Ovary (tissue), 9 donors: ENCODE results near the gene CKM. TPM values are rescaled to one million over a fixed set of nuclear protein-coding genes. Genes with fewer than 3 reads are reported as not detected.

Experiments used
- DNase-seq, 5 donors: peaks; one replicate each; pipeline ENCODE4 v3.0.0-alpha.2; 2019 to 2020
- H3K27ac ChIP-seq, 2 donors: fragments of 200-600 bp; one replicate each; pipeline versions ENCODE4 v1.5.1 to v1.8.0; 2019 to 2022
- H3K27me3 ChIP-seq: fragments of 200-600 bp; one replicate; pipeline ENCODE4 v1.8.0; 2022
- H3K36me3 ChIP-seq: fragments of 200-600 bp; sonication (generic); one replicate; pipeline ENCODE4 v1.5.1; 2019
- H3K4me1 ChIP-seq: one replicate; pipeline ENCODE4 v1.8.1; 2013; ENCODE audit warnings: mild to moderate bottlenecking, moderate library complexity; ENCODE audit not compliant: insufficient read depth
- H3K4me3 ChIP-seq: fragments of 200-600 bp; sonication (generic); one replicate; pipeline ENCODE4 v1.5.1; 2017
- H3K9me3 ChIP-seq, 2 donors: fragments of 200-600 bp in 1 of 2; sonication (generic) in 1 of 2; one replicate each; pipeline versions ENCODE4 v1.5.1 to v1.8.1; 2013 to 2019; ENCODE audit warnings: mild to moderate bottlenecking in 1 of 2, moderate library complexity in 1 of 2
- CTCF ChIP-seq, 3 donors: fragments of 450-650 bp in 2 of 3; fragments of 200-600 bp in 1 of 3; IDR thresholded peaks; one replicate each; pipeline versions ENCODE4 v1.5.1 to v1.8.0; 2016 to 2022; ENCODE audit warnings: antibody characterized with exemption in 3 of 3, mild to moderate bottlenecking in 1 of 3
- EP300 ChIP-seq: sonication (generic); formaldehyde crosslinking; IDR thresholded peaks from one replicate; pipeline ENCODE4 v1.6.1; 2017; ENCODE audit warnings: antibody characterized with exemption
- POLR2A ChIP-seq: fragments of 450-650 bp; IDR thresholded peaks from one replicate; pipeline ENCODE4 v1.6.1; 2017; ENCODE audit warnings: antibody characterized with exemption, mild to moderate bottlenecking, moderate library complexity
- WGBS, 3 donors: extraction: QIAGEN DNeasy Blood & Tissue Kit in 1 of 3; methylation state at CpG; one replicate each; pipeline versions ENCODE4 v1.1.5 to v1.1.7; 2013 to 2017; 5-methylcytosine and 5-hydroxymethylcytosine counted together
- intact Hi-C, 4 donors: fragments of 100-400 bp; cut with DNase I; formaldehyde crosslinking; loops; one replicate each; pipeline versions ENCODE4 v1.11.0 to v1.15.1; 2022 to 2023
- polyA plus RNA-seq, 2 donors: library from polyadenylated mRNA; stranded (reverse); fragments of 200-250 nt in 1 of 2; fragments of 350-450 nt in 1 of 2; fragmentation: Illumina TruSeq in 1 of 2; extraction: RNeasy Lipid Tissue Mini Kit (QIAGEN cat#74804) in 1 of 2; gene quantifications; one replicate each; pipeline ENCODE4 v1.2.3, GENCODE V29; 2013 to 2014
- total RNA-seq, 7 donors: library from RNA; depleted of rRNA in 2 of 7; stranded (reverse); fragments of >200 nt in 2 of 7; fragmentation: NEBNext Ultra II Directional in 3 of 7; extraction: Animal tissue kit (Norgen Biotek cat#: 25700) in 3 of 7; gene quantifications; one replicate each; pipeline versions ENCODE4 v1.1.0 to v1.2.4, GENCODE V29; 2016 to 2023
- donor health status: DM: no; HTN: no; CAD: no; lungs with moderate emphysema.
- donor health status: DM: no; HTN: no; CAD: no.
- donor health status: Bipolar disorder and iron deficiency.
- donor health status: DM: yes; HTN: yes; CAD: no.
- donor health status: DM: no; HTN: no; CAD: no.
- donor health status: DM: yes; HTN: yes; CAD: no.

CKM gene
- total and polyA plus RNA-seq, 9 donors: 0.10 to 0.85 (median 0.55) TPM; not detected in 4

GRCh38 chr19:45354241-45354842, 31.7 kb upstream of the CKM start:
- 90 to 96% (median 90%) methylated on average over 11 of the region's 11 CpGs for WGBS, 3 donors

DNA sequence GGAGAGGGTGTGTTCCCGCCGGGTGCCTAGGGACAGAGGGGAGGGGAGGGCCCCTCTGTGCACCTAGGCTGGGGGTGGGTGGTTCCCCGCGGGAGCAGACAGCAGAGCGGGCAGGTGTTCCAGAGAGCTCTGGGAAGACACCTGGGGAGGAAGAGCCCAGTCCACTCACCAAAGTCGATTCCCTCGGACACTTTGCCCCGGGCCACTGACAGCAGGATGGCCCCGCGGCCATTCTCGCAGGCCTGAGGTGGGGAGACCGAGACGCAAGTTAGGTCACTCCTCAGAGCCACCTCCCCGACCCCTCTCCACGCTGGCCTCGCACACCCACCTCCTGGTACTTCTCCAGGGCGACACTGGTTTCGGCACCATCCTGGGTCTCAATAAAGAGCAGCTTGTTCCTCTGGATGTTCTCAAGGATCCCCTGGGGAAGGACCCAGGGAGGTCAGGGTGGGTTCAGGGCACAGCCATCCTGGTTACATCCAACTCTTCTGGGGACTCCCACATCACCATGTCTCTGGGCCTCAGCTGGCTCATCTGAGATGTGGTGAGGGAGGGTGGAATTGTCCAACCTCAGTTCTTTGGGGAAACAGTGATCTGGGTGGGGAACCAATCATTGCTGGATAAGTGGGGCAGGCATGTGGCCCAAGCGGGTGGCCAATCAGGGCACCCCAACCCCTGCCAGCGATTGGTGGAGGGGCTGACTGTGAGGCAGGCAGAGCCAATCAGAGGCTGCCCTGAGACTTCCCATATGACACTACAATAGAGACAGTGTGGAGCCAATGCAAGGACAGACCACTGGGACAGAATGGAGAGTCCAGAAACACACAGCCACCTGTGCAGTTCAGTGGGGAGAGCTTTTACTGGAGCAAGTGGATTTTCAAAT, 30.5 kb upstream of the CKM start:
- H3K9me3 ChIP-seq: no peaks in the 10 kb centered on the region
- H3K36me3 ChIP-seq: no peaks in the 10 kb centered on the region
- H3K4me1 ChIP-seq: no peaks in the 10 kb centered on the region
- no peaks in the 10 kb centered on the region for H3K27me3 ChIP-seq
- no peak overlapping the region for H3K4me3 ChIP-seq
- no peak for DNase-seq
- intact Hi-C loops: no loop called here
- no peak overlapping the region for H3K27ac ChIP-seq
- WGBS, 3 donors: 84 to 88% (median 86%) methylated on average over 20 of the region's 20 CpGs
- TF ChIP-seq CTCF (IDR thresholded peaks at IDR 0.05): no peak
- no peak for TF ChIP-seq POLR2A
- no peak for TF ChIP-seq EP300

More at GRCh38 chr19:45354241-45354842, 31.7 kb upstream of the CKM start:
- H3K4me3 ChIP-seq: no peak overlapping the region
- no peaks in the 10 kb centered on the region for H3K4me1 ChIP-seq
- DNase-seq: no peak
- H3K9me3 ChIP-seq: no peaks in the 10 kb centered on the region
- no peaks in the 10 kb centered on the region for H3K27me3 ChIP-seq
- no peaks in the 10 kb centered on the region for H3K36me3 ChIP-seq
- no peak overlapping the region for H3K27ac ChIP-seq
- intact Hi-C loops: no loop called here
- TF ChIP-seq POLR2A: no peak
- TF ChIP-seq EP300: no peak
- no peak for TF ChIP-seq CTCF (IDR thresholded peaks at IDR 0.05)

- H3K9me3 ChIP-seq: no peaks in the 10 kb centered on the region
- no peaks in the 10 kb centered on the region for H3K27me3 ChIP-seq
- no peak overlapping the region for H3K27ac ChIP-seq
- TF ChIP-seq POLR2A (no peak), CTCF (IDR thresholded peaks at IDR 0.05) (no peak), EP300 (no peak)
- no peak overlapping the region for H3K4me3 ChIP-seq
- H3K36me3 ChIP-seq: no peaks in the 10 kb centered on the region
- no peaks in the 10 kb centered on the region for H3K4me1 ChIP-seq
- intact Hi-C loops: no loop called here
- no peak for DNase-seq
- WGBS, 3 donors: 90 to 94% (median 91%) methylated on average over 19 to 20 of the region's 20 CpGs
Measured at GRCh38 chr19:45352471-45352870, 29.8 kb upstream of the CKM start.

- intact Hi-C loops: no loop called here
- Histone ChIP-seq H3K4me1 (no peaks in the 10 kb centered on the region), H3K9me3 (no peaks in the 10 kb centered on the region), H3K4me3 (no peak overlapping the region), H3K27ac (no peak overlapping the region), H3K27me3 (no peaks in the 10 kb centered on the region), H3K36me3 (no peaks in the 10 kb centered on the region)
- no peak for TF ChIP-seq EP300
- no peak for TF ChIP-seq CTCF (IDR thresholded peaks at IDR 0.05)
- TF ChIP-seq POLR2A: no peak
- WGBS, 3 donors: 81 to 90% (median 89%) methylated on average over 15 of the region's 15 CpGs
- DNase-seq: no peak
Measured at GRCh38 chr19:45352062-45352461, 29.4 kb upstream of the CKM start.
